ENCODE results near the gene STRN3.
"Not testable (repeated sequence)": the region's sequence is repeated elsewhere in the genome, so short reads cannot be mapped to it uniquely, and the experiment has no call there.

Gene STRN3

GRCh38 chr14:30943694-30944093, 82.5 kb downstream of the STRN3 start:
- Mint-ChIP-seq H3K27me3 (no peaks in the 10 kb centered on the region), H3K27ac (no peak overlapping the region), H3K9me3 (ENCODE audit: low read depth) (no peaks in the 10 kb centered on the region), H3K4me3 (no peak overlapping the region), H3K4me1 (ENCODE audit: low read depth) (peaks cover 3% of the 10 kb centered on the region), H3K36me3 (peaks cover 18% of the 10 kb centered on the region)

DNA sequence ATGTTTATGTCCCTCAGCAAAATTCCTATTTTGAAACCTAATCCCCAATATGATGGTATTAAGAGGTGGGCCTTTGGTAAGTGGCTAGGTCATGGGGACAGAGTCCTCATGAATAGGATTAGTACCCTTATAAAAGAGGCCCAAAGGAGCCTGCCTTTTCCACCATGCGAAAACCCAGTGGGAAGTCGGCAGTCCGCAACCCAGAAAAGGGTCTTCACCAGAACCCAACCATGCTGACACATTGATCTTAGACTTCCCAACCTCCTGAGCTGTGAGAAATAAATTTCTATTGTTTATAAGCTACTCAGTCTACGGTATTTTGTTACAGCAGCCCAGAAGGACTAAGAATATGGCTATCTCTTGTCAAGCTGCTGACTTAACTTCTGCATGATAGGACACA, 85.3 kb downstream of the STRN3 start:
- H3K27ac Mint-ChIP-seq, result no peak overlapping the region
- H3K9me3 Mint-ChIP-seq (ENCODE audit: low read depth), result no peaks in the 10 kb centered on the region
- H3K27me3 Mint-ChIP-seq, result no peaks in the 10 kb centered on the region
- H3K4me1 Mint-ChIP-seq (ENCODE audit: low read depth), result no peaks in the 10 kb centered on the region
- no peak overlapping the region for H3K4me3 Mint-ChIP-seq
- peaks cover 2% of the 10 kb centered on the region for H3K36me3 Mint-ChIP-seq

- H3K27me3 Mint-ChIP-seq, result no peaks in the 10 kb centered on the region
- no peaks in the 10 kb centered on the region for H3K9me3 Mint-ChIP-seq (ENCODE audit: low read depth)
- no peak overlapping the region for H3K4me3 Mint-ChIP-seq
- H3K4me1 Mint-ChIP-seq (ENCODE audit: low read depth), result peaks cover 1% of the 10 kb centered on the region
- no peak overlapping the region for H3K27ac Mint-ChIP-seq
- H3K36me3 Mint-ChIP-seq, result peaks cover 6% of the 10 kb centered on the region
Measured at GRCh38 chr14:30938617-30939016, 87.6 kb downstream of the STRN3 start.

DNA sequence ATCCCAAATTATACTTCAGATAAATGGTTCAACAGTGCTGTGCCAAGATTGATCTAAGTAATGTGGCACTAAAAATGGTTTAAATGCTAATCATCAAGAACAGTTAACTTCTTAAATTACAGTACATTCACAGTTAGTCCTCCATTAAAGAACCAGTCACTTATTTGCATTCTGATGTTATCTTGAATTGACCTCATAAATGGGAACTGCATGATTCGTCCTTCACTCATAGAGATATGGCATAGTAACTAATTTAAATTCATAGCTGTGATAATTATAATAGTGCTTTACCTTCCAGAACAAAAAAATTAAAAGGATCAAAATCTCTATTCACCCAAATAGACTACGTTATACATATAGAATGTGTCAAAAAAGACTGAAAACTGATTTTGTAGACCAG, 90.7 kb downstream of the STRN3 start:
- H3K9me3 Mint-ChIP-seq (ENCODE audit: low read depth), result no peaks in the 10 kb centered on the region
- no peak overlapping the region for H3K27ac Mint-ChIP-seq
- peaks cover 3% of the 10 kb centered on the region for H3K4me1 Mint-ChIP-seq (ENCODE audit: low read depth)
- H3K36me3 Mint-ChIP-seq, result peaks cover 6% of the 10 kb centered on the region
- H3K27me3 Mint-ChIP-seq, result no peaks in the 10 kb centered on the region
- no peak overlapping the region for H3K4me3 Mint-ChIP-seq

DNA sequence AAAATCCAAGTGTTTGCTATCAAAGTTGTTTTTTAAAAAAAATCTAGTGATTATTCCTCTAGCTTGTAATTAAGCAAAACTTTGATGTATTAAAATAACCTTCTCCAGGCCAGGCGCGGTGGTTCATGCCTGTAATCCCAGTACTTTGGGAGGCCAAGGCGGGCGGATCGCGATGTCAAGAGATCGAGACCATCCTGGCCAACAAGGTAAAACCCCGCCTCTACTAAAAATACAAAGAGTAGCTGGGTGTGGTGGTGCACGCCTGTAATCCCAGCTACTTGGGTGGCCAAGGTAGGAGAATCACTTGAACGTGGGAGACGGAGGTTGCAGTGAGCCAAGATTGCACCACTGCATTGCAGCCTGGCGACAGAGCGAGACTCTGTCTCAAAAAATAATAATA, 92.2 kb downstream of the STRN3 start:
- not testable (repeated sequence) for H3K27ac Mint-ChIP-seq; H3K4me1 Mint-ChIP-seq (ENCODE audit: low read depth); H3K36me3 Mint-ChIP-seq; H3K27me3 Mint-ChIP-seq; H3K4me3 Mint-ChIP-seq; H3K9me3 Mint-ChIP-seq (ENCODE audit: low read depth)

DNA sequence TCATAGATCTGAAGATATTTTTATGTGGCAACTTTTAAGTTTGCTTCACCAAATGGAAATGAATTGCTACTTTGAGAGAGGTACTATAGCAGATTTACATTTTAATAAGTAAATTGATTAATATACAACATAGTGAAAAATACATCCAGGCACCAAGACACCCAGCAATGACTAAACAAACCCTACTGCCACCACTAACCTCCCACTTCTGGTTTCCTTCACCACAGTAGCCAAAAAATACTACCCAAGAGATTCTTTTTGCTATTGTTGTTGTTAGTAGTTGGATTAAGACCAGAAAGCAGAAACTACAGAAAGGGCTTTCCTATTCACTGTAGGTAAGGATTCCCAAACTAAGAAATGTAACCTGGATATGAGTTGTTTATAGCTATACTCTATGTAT, 97.7 kb downstream of the STRN3 start:
- peaks cover 8% of the 10 kb centered on the region for H3K4me1 Mint-ChIP-seq (ENCODE audit: low read depth)
- H3K4me3 Mint-ChIP-seq, result no peak overlapping the region
- H3K27ac Mint-ChIP-seq, result no peak overlapping the region
- peaks cover 3% of the 10 kb centered on the region for H3K36me3 Mint-ChIP-seq
- H3K9me3 Mint-ChIP-seq (ENCODE audit: low read depth), result no peaks in the 10 kb centered on the region
- no peaks in the 10 kb centered on the region for H3K27me3 Mint-ChIP-seq

DNA sequence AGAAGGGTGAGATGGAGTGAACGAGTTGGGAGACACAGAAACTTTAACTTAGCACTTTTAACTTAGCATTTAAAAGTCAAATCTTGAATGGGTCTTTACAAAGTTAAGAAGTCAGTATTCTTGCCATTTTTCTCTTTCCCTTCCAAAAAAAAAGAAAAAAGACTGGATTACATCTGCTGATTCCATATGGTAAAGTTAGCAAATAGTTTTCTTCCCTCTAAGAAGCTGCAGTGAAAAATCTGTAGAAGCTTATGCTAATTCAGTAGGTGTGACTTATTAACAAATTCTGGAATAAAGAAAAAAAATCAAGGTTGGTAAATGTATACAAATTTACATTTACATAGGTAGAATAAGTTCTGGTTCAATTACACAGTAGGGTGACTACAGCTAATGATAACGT, 100.9 kb downstream of the STRN3 start:
- Mint-ChIP-seq H3K4me1 (ENCODE audit: low read depth) (peaks cover 12% of the 10 kb centered on the region), H3K27me3 (no peaks in the 10 kb centered on the region), H3K9me3 (ENCODE audit: low read depth) (no peaks in the 10 kb centered on the region), H3K36me3 (peaks cover 6% of the 10 kb centered on the region), H3K27ac (no peak overlapping the region), H3K4me3 (no peak overlapping the region)

- Mint-ChIP-seq H3K36me3 (peaks cover 10% of the 10 kb centered on the region), H3K9me3 (ENCODE audit: low read depth) (no peaks in the 10 kb centered on the region), H3K4me1 (ENCODE audit: low read depth) (peaks cover 8% of the 10 kb centered on the region), H3K27ac (no peak overlapping the region), H3K4me3 (no peak overlapping the region), H3K27me3 (no peaks in the 10 kb centered on the region)
Measured at GRCh38 chr14:30921788-30922187, 104.4 kb downstream of the STRN3 start.

DNA sequence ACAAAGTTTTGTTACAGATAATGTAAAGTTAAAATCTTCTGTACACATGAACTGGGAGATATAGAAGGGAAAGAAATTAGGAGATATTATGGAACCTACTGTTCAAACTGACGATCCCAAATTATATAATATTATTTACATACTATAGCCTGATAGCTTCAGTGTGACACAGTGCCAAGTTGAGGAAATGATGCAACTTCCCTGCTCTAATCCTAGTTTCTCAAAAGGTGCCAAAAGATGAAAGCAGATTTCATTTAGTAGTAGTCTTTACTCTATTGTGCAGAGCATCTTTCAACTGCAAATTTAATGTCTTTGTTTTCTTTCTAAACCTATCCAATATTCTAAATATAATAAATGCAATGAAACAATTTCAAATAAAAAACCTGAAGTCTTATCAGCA, 104.9 kb downstream of the STRN3 start:
- H3K27ac Mint-ChIP-seq, result no peak overlapping the region
- H3K4me1 Mint-ChIP-seq (ENCODE audit: low read depth), result peaks cover 8% of the 10 kb centered on the region
- H3K4me3 Mint-ChIP-seq, result no peak overlapping the region
- H3K9me3 Mint-ChIP-seq (ENCODE audit: low read depth), result no peaks in the 10 kb centered on the region
- H3K27me3 Mint-ChIP-seq, result no peaks in the 10 kb centered on the region
- peaks cover 10% of the 10 kb centered on the region for H3K36me3 Mint-ChIP-seq

GRCh38 chr14:30915596-30915995, 110.6 kb downstream of the STRN3 start:
- Mint-ChIP-seq H3K27me3 (no peaks in the 10 kb centered on the region), H3K4me1 (ENCODE audit: low read depth) (peaks cover 2% of the 10 kb centered on the region), H3K27ac (no peak overlapping the region), H3K9me3 (ENCODE audit: low read depth) (no peaks in the 10 kb centered on the region), H3K4me3 (no peak overlapping the region), H3K36me3 (peaks cover 4% of the 10 kb centered on the region)

GRCh38 chr14:30914812-30915211, 111.4 kb downstream of the STRN3 start:
- H3K9me3 Mint-ChIP-seq (ENCODE audit: low read depth), result no peaks in the 10 kb centered on the region
- H3K36me3 Mint-ChIP-seq, result peaks cover 4% of the 10 kb centered on the region
- H3K4me1 Mint-ChIP-seq (ENCODE audit: low read depth), result peaks cover 2% of the 10 kb centered on the region
- H3K4me3 Mint-ChIP-seq, result no peak overlapping the region
- no peaks in the 10 kb centered on the region for H3K27me3 Mint-ChIP-seq
- no peak overlapping the region for H3K27ac Mint-ChIP-seq

- no peak overlapping the region for H3K4me3 Mint-ChIP-seq
- no peaks in the 10 kb centered on the region for H3K9me3 Mint-ChIP-seq (ENCODE audit: low read depth)
- H3K27me3 Mint-ChIP-seq, result no peaks in the 10 kb centered on the region
- H3K36me3 Mint-ChIP-seq, result peaks cover 6% of the 10 kb centered on the region
- H3K27ac Mint-ChIP-seq, result no peak overlapping the region
- H3K4me1 Mint-ChIP-seq (ENCODE audit: low read depth), result no peaks in the 10 kb centered on the region
Measured at GRCh38 chr14:30908826-30909225, 117.4 kb downstream of the STRN3 start.

- peaks cover 6% of the 10 kb centered on the region for H3K36me3 Mint-ChIP-seq
- no peak overlapping the region for H3K27ac Mint-ChIP-seq
- H3K4me3 Mint-ChIP-seq, result no peak overlapping the region
- H3K9me3 Mint-ChIP-seq (ENCODE audit: low read depth), result no peaks in the 10 kb centered on the region
- no peaks in the 10 kb centered on the region for H3K4me1 Mint-ChIP-seq (ENCODE audit: low read depth)
- no peaks in the 10 kb centered on the region for H3K27me3 Mint-ChIP-seq
Measured at GRCh38 chr14:30907659-30908057, 118.5 kb downstream of the STRN3 start.

DNA sequence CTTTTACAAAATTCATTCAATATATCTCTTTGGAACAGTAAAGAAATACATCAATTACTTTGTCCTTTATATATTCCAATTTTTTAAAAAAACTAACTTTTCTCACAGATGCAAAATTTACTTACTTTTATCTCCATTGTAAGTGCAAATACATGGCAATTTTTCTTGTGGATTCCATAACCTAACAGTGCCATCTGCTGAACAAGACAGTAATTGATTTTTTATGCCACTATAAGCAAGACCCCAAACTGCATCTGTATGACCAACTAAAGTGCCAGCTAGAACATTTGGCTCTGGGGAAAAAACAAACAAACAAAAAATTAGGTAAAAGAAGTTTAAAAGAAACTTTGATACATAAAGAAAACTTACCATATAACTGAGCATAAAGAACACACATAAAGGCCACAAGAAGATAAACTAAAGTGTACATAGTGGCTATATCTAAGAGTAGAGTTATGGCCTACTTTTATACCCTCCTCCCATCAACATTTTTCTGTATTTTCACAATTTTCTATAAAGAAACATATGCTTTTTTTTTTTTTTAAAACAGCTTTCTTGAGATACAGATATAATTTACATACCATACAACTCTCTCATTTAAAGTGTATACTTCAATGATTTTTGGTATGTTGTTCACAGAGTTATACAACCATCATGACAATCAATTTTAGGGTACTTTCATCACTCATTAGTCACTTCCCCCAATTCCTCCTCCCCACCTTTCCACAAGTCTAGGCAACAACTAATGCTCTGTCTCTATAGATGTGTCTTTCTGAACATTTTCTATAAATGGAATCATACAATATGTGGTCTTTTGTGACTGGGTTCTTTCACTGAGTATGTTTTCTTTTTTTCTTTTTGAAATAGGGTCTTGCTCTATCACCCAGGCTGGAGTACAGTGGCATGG, 119.2 kb downstream of the STRN3 start:
- no peaks in the 10 kb centered on the region for H3K9me3 Mint-ChIP-seq (ENCODE audit: low read depth)
- H3K27ac Mint-ChIP-seq, result no peak overlapping the region
- H3K27me3 Mint-ChIP-seq, result no peaks in the 10 kb centered on the region
- no peak overlapping the region for H3K4me3 Mint-ChIP-seq
- H3K4me1 Mint-ChIP-seq (ENCODE audit: low read depth), result no peaks in the 10 kb centered on the region
- H3K36me3 Mint-ChIP-seq, result peaks cover 7% of the 10 kb centered on the region

- peaks cover 2% of the 10 kb centered on the region for H3K4me1 Mint-ChIP-seq (ENCODE audit: low read depth)
- peaks cover 9% of the 10 kb centered on the region for H3K36me3 Mint-ChIP-seq
- H3K27ac Mint-ChIP-seq, result no peak overlapping the region
- no peaks in the 10 kb centered on the region for H3K9me3 Mint-ChIP-seq (ENCODE audit: low read depth)
- no peaks in the 10 kb centered on the region for H3K27me3 Mint-ChIP-seq
- no peak overlapping the region for H3K4me3 Mint-ChIP-seq
Measured at GRCh38 chr14:30903285-30904124, 122.7 kb downstream of the STRN3 start.
